VCaP (cell line): Measurements from ENCODE around the gene TOMM40.
A peak's percentile ranks its signal among the peaks of the same experiment; 100 is the strongest.
"Not testable (repeated sequence)": the region's sequence is repeated elsewhere in the genome, so short reads cannot be mapped to it uniquely, and the experiment has no call there.

Experiments used
- H3K27ac ChIP-seq: fragments of 450-650 bp; 2 replicates; pipeline ENCODE4 v1.5.1; 2017
- TF ChIP-seq, protein P1 (sequence below): fragments of 450-650 bp; conservative IDR thresholded peaks from 2 replicates; pipeline ENCODE4 v1.5.1; 2017; ENCODE audit warnings: mild to moderate bottlenecking, moderate library complexity

The TOMM40 gene

DNA sequence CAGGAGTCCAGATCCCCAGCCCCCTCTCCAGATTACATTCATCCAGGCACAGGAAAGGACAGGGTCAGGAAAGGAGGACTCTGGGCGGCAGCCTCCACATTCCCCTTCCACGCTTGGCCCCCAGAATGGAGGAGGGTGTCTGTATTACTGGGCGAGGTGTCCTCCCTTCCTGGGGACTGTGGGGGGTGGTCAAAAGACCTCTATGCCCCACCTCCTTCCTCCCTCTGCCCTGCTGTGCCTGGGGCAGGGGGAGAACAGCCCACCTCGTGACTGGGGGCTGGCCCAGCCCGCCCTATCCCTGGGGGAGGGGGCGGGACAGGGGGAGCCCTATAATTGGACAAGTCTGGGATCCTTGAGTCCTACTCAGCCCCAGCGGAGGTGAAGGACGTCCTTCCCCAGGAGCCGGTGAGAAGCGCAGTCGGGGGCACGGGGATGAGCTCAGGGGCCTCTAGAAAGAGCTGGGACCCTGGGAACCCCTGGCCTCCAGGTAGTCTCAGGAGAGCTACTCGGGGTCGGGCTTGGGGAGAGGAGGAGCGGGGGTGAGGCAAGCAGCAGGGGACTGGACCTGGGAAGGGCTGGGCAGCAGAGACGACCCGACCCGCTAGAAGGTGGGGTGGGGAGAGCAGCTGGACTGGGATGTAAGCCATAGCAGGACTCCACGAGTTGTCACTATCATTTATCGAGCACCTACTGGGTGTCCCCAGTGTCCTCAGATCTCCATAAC is 14.5 kb downstream of the TOMM40 start, which contains the start of gene APOE:
TSS of gene APOE (plus strand) at position 360 of the 724 bp plus-strand sequence. CDS start 829 bp downstream, outside the sequence.
- H3K27ac ChIP-seq, result peak within 1 kb of the TSS; percentile 37; the same call in 1 of the 2 replicates
- TF ChIP-seq, protein P1, sequence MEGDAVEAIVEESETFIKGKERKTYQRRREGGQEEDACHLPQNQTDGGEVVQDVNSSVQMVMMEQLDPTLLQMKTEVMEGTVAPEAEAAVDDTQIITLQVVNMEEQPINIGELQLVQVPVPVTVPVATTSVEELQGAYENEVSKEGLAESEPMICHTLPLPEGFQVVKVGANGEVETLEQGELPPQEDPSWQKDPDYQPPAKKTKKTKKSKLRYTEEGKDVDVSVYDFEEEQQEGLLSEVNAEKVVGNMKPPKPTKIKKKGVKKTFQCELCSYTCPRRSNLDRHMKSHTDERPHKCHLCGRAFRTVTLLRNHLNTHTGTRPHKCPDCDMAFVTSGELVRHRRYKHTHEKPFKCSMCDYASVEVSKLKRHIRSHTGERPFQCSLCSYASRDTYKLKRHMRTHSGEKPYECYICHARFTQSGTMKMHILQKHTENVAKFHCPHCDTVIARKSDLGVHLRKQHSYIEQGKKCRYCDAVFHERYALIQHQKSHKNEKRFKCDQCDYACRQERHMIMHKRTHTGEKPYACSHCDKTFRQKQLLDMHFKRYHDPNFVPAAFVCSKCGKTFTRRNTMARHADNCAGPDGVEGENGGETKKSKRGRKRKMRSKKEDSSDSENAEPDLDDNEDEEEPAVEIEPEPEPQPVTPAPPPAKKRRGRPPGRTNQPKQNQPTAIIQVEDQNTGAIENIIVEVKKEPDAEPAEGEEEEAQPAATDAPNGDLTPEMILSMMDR, result no peak

DNA sequence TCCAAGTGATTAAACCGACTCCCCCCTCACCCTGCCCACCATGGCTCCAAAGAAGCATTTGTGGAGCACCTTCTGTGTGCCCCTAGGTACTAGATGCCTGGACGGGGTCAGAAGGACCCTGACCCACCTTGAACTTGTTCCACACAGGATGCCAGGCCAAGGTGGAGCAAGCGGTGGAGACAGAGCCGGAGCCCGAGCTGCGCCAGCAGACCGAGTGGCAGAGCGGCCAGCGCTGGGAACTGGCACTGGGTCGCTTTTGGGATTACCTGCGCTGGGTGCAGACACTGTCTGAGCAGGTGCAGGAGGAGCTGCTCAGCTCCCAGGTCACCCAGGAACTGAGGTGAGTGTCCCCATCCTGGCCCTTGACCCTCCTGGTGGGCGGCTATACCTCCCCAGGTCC is 16.6 kb downstream of the TOMM40 start:
- no peak overlapping the region for H3K27ac ChIP-seq
- TF ChIP-seq, protein P1, result no peak

DNA sequence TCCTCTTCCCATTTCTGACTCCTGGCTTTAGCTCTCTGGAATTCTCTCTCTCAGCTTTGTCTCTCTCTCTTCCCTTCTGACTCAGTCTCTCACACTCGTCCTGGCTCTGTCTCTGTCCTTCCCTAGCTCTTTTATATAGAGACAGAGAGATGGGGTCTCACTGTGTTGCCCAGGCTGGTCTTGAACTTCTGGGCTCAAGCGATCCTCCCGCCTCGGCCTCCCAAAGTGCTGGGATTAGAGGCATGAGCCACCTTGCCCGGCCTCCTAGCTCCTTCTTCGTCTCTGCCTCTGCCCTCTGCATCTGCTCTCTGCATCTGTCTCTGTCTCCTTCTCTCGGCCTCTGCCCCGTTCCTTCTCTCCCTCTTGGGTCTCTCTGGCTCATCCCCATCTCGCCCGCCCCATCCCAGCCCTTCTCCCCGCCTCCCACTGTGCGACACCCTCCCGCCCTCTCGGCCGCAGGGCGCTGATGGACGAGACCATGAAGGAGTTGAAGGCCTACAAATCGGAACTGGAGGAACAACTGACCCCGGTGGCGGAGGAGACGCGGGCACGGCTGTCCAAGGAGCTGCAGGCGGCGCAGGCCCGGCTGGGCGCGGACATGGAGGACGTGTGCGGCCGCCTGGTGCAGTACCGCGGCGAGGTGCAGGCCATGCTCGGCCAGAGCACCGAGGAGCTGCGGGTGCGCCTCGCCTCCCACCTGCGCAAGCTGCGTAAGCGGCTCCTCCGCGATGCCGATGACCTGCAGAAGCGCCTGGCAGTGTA is 17.2 kb downstream of the TOMM40 start:
- H3K27ac ChIP-seq, result no peak overlapping the region
- TF ChIP-seq, protein P1, result no peak

DNA sequence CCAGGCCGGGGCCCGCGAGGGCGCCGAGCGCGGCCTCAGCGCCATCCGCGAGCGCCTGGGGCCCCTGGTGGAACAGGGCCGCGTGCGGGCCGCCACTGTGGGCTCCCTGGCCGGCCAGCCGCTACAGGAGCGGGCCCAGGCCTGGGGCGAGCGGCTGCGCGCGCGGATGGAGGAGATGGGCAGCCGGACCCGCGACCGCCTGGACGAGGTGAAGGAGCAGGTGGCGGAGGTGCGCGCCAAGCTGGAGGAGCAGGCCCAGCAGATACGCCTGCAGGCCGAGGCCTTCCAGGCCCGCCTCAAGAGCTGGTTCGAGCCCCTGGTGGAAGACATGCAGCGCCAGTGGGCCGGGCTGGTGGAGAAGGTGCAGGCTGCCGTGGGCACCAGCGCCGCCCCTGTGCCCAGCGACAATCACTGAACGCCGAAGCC is 17.8 kb downstream of the TOMM40 start:
- TF ChIP-seq, protein P1, result no peak

DNA sequence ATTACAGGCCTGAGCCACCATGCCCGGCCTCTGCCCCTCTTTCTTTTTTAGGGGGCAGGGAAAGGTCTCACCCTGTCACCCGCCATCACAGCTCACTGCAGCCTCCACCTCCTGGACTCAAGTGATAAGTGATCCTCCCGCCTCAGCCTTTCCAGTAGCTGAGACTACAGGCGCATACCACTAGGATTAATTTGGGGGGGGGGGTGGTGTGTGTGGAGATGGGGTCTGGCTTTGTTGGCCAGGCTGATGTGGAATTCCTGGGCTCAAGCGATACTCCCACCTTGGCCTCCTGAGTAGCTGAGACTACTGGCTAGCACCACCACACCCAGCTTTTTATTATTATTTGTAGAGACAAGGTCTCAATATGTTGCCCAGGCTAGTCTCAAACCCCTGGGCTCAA is 18.7 kb downstream of the TOMM40 start:
- TF ChIP-seq, protein P1, result no peak

More for the DNA sequence above, 17.8 kb downstream of the TOMM40 start:
- H3K27ac ChIP-seq, result no peak overlapping the region

DNA sequence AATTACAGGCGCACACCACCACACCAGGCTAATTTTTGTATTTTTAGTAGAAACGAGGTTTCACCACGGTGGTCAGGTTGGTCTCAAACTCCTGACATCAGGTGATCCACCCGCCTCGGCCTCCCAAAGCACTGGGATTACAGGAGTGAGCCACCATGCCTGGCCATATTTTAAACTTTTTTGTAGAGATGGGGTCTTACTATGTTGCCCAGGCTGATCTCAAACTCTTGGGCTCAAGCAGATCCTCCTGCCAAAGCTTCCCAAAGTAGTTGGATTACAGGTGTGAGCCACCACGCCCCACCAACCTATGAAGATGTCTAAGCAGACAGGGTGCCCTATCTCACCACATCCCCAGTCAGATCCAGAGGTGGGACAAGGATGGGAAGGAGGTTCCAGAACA is 20.8 kb downstream of the TOMM40 start:
- not testable (repeated sequence) for H3K27ac ChIP-seq

More for the DNA sequence above, 18.7 kb downstream of the TOMM40 start:
- H3K27ac ChIP-seq, result no peak overlapping the region

DNA sequence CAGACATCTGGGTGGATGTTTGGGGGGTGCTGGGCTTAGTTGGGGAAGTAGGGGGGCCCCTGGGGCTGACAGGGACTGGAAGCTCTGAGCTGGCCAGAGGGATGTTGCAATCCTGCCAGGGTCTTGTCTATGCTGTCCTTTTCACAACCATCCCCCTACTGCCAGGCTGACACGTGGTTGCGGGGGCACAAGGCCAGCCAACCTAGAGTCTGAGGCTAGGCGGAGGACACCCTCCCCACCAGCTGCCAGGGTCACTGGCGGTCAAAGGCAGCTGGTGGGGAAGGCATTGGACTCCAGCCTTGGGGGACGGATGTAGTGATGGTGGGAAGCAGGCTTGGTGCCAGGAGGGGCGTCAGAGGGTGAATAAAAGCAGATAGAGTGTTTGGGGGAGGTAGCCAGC is 21.8 kb downstream of the TOMM40 start:
- no peak overlapping the region for H3K27ac ChIP-seq
- TF ChIP-seq, protein P1, result no peak

DNA sequence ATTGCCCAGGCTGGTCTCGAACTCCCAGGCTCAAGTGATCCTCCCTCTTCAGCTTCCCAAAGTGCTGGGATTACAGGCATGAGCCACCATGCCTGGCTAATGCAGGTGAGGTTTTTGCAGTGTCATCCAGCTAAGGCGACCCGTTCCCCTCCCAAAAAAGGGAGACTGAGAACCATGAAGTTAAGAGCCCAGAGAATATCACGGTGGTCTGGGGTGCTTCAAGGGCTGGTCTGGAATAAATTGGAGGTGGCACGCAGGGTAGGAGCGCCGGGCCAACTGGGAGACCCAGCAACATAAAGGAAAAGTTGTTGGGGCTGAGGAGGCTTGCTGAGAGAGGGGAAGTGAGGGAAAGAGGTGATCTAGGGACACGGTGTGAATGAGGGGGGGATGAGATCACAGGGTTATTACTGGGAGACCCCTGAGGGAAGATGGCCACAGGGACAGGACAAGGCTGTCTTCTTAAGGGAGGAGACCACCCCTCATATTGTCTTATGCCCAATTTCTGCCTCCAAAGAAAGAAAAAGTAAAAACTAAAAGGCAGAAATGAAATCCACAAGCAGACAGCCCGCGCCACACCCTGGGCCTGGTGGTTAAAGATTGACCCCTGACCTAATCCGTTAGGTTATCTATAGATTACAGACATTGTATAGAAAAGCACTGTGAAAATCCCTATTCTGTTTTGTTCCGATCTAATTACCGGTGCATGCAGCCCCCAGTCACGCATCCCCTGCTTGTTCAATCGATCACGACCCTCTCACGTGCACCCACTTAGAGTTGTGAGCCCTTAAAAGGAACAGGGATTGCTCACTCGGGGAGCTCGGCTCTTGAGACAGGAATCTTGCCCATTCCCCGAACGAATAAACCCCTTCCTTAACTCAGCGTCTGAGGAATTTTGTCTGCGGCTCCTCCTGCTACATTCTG is 22.7 kb downstream of the TOMM40 start:
- peak overlapping the region; percentile 78; the same call in 1 of the 2 replicates for H3K27ac ChIP-seq

DNA sequence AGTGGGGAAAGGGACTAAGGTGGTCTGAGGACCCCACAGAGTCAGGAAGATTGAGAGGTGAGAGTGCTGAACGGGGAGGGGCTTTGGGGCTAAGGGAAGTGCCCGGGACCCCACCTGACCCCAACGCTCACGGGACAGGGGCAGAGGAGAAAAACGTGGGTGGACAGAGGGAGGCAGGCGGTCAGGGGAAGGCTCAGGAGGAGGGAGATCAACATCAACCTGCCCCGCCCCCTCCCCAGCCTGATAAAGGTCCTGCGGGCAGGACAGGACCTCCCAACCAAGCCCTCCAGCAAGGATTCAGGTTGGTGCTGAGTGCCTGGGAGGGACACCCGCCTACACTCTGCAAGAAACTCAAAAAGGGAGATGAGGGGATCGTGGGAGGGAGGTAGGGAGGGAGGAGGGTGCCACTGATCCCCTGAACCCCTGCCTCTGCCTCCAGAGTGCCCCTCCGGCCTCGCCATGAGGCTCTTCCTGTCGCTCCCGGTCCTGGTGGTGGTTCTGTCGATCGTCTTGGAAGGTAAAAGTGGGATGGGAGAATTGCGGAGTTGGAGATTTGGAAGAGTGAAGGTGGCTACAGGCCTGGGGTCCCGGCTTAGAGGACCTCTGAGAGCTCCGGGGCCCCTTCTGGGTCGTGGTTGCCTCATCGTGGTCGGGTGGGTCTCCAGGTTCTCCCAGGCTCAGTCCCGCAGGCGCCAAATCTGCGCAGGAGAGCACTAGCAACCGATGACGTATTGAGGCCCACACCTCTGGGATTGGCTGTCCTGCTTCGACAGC is 23.6 kb downstream of the TOMM40 start, which contains the start of gene APOC1:
TSS of gene APOC1 (plus strand) at position 176 of the 774 bp plus-strand sequence. CDS start at position 460, 284 bp downstream.
- H3K27ac ChIP-seq, result peak within 1 kb of the TSS; percentile 78; the same call in 1 of the 2 replicates
